Esophagus squamous epithelium (tissue), 4 donors: Measurements from ENCODE around the gene C4orf33.

Source experiments
- CTCF ChIP-seq, 6 experiments: fragments of 450-650 bp in 4 of 6; fragments of 200-600 bp in 2 of 6; sonication (generic) in 2 of 6; IDR thresholded peaks; one replicate each; pipeline ENCODE4 v1.5.1; 2016 to 2019; ENCODE audit warnings: antibody characterized with exemption in 6 of 6, mild to moderate bottlenecking in 4 of 6, moderate library complexity in 4 of 6
- POLR2A ChIP-seq, 4 donors: fragments of 450-650 bp; IDR thresholded peaks; one replicate each; pipeline ENCODE4 v1.6.1; 2017; ENCODE audit warnings: antibody characterized with exemption in 4 of 4, mild to moderate bottlenecking in 4 of 4, moderate library complexity in 3 of 4

- no peak for TF ChIP-seq CTCF (IDR thresholded peaks at IDR 0.05)
- TF ChIP-seq POLR2A (IDR thresholded peaks at IDR 0.05), result no peak
Measured at GRCh38 chr4:129129143-129129542, 33.2 kb downstream of the C4orf33 start.
